Lung (tissue), 12 donors: Measurements from ENCODE around the gene LDLRAD4. TPM values are rescaled to one million over a fixed set of nuclear protein-coding genes. Genes with fewer than 3 reads are reported as not detected.

Source experiments
- ATAC-seq: fragments of 200-7000 bp; cut with Tn5 transposase; one replicate; pipeline ENCODE4 v1.9.1; 2020; ENCODE audit warnings: moderate number of reproducible peaks; ENCODE audit not compliant: insufficient read depth, low FRiP score
- DNase-seq, 3 donors: peaks; one replicate each; pipeline ENCODE4 v3.0.0-alpha.2; 2013 to 2017
- H3K27ac ChIP-seq, 2 donors: one replicate each; pipeline ENCODE4 v1.5.1; 2013; ENCODE audit warnings: mild to moderate bottlenecking in 2 of 2, moderate library complexity in 2 of 2, control low read depth in 1 of 2, inconsistent platforms in 1 of 2, low read depth in 1 of 2, low read length in 1 of 2
- H3K27me3 ChIP-seq, 3 donors: one replicate each; pipeline ENCODE4 v1.5.1; 2013; ENCODE audit warnings: low read length in 2 of 3; ENCODE audit not compliant: control insufficient read depth in 3 of 3, insufficient read depth in 3 of 3
- H3K36me3 ChIP-seq, 4 donors: one replicate each; pipeline ENCODE4 v1.5.1; 2013; ENCODE audit warnings: low read length in 4 of 4, mild to moderate bottlenecking in 1 of 4, moderate library complexity in 1 of 4; ENCODE audit not compliant: control insufficient read depth in 4 of 4, insufficient read depth in 4 of 4
- H3K4me1 ChIP-seq, 5 donors: one replicate each; pipeline ENCODE4 v1.5.1; 2013; ENCODE audit warnings: low read length in 5 of 5, mild to moderate bottlenecking in 2 of 5, moderate library complexity in 1 of 5; ENCODE audit not compliant: control insufficient read depth in 5 of 5, insufficient read depth in 5 of 5
- H3K4me3 ChIP-seq: one replicate; pipeline ENCODE4 v1.5.1; 2013; ENCODE audit warnings: mild to moderate bottlenecking, control low read depth, moderate library complexity
- H3K9ac ChIP-seq, 2 donors: one replicate each; pipeline ENCODE4 v1.5.1; 2013; ENCODE audit warnings: low read length in 2 of 2, control low read depth in 1 of 2; ENCODE audit not compliant: insufficient read depth in 1 of 2
- H3K9me3 ChIP-seq, 4 donors: one replicate each; pipeline ENCODE4 v1.5.1; 2013; ENCODE audit warnings: low read length in 3 of 4, mild to moderate bottlenecking in 1 of 4, moderate library complexity in 1 of 4; ENCODE audit not compliant: control insufficient read depth in 4 of 4, insufficient read depth in 3 of 4
- WGBS, 2 donors: extraction: QIAGEN DNeasy Blood & Tissue Kit; methylation state at CpG; one replicate each; pipeline ENCODE4 v1.1.7; 2013; 5-methylcytosine and 5-hydroxymethylcytosine counted together
- polyA plus RNA-seq, 2 donors: library from polyadenylated mRNA; stranded (reverse); fragments of 200-250 nt; gene quantifications; one replicate each; pipeline ENCODE4 v1.2.1, GENCODE V29; 2013
- total RNA-seq, 2 donors: library from RNA; depleted of rRNA in 1 of 2; stranded (reverse); fragments of >200 nt in 1 of 2; gene quantifications; one replicate each; pipeline ENCODE4 v1.2.1, GENCODE V29; 2014 to 2021
- TF ChIP-seq, protein P1 (sequence below): IDR thresholded peaks from 2 replicates; pipeline ENCODE4 v1.5.1; 2012; ENCODE audit warnings: mild to moderate bottlenecking; ENCODE audit errors: control extremely low read depth, extremely low read depth
- donor health status: control.
- donor health status: control.
- donor health status: Bipolar disorder and iron deficiency.
- donor health status: healthy.
- donor health status: DM: yes; HTN: yes; CAD: no.

Gene LDLRAD4
- total and polyA plus RNA-seq, 4 donors: 3.2 to 62.4 (median 19.9) TPM

DNA sequence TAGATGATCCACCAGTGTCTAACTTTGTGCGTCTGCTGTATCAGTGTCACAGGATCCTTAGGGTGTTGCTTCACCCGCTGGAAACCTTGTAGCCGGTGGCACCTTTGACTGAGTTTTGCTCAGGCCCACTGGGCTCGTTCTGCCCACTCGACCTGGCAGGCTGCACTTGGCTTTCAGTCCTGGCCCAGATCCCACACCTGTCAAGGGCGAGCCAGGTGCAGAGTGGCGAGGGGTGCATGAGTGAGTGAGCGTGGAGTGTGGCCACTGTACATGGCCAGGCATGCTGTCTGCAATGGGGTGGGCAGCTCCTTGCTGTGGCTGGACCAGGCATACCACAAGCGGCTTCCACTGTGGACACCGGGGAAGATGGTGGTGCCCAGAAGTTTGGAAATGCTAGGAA lies 328.8 kb downstream of the LDLRAD4 start:
- Histone ChIP-seq H3K4me3 (no peak overlapping the region), H3K4me1 (peaks cover 0 to 41% (median 14%) of the 10 kb centered on the region in 5 donors), H3K36me3 (no peaks in the 10 kb centered on the region), H3K27me3 (no peaks in the 10 kb centered on the region), H3K9ac (no peak overlapping the region), H3K27ac (no peak overlapping the region), H3K9me3 (no peaks in the 10 kb centered on the region)
- TF ChIP-seq, protein P1, sequence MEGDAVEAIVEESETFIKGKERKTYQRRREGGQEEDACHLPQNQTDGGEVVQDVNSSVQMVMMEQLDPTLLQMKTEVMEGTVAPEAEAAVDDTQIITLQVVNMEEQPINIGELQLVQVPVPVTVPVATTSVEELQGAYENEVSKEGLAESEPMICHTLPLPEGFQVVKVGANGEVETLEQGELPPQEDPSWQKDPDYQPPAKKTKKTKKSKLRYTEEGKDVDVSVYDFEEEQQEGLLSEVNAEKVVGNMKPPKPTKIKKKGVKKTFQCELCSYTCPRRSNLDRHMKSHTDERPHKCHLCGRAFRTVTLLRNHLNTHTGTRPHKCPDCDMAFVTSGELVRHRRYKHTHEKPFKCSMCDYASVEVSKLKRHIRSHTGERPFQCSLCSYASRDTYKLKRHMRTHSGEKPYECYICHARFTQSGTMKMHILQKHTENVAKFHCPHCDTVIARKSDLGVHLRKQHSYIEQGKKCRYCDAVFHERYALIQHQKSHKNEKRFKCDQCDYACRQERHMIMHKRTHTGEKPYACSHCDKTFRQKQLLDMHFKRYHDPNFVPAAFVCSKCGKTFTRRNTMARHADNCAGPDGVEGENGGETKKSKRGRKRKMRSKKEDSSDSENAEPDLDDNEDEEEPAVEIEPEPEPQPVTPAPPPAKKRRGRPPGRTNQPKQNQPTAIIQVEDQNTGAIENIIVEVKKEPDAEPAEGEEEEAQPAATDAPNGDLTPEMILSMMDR: no peak
- no peak for ATAC-seq
- DNase-seq: no peak
- WGBS, 2 donors: 84 to 93% methylated on average over 10 of the region's 10 CpGs

DNA sequence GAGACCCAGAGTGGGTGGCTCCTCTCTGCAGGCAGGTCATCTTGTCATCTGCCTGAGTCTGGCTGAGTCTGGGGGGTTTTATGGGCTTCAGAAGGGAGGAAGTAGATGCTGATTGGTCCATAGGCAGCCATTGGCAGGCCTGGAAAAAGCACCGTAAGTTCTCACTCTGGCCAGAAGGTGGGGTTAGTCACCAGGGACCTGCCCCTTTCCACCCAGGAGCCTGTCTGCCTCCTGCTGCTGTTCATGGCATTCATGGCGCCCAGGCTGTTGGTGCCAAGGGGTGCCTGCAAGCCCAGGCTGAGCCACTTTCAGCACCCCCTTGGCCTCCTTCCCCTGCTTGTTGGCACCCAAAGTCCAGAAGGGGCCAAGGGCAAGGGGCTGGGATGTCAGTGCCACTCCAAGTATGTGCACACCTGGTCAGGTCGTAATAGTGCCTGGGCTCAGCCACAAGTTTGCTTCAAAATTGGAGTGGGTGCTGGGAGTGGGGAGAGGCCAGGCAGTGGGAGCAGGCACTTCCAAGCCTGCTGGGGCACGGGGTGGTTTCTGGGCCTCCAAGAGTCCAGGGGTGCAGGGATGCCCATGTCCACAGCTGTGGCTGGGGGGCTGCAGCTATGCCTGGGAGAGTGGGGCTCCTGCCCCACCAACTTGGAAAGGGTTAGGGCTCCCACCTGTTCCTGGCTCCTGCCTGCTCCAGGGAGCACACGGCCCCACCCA lies 329.7 kb downstream of the LDLRAD4 start:
- TF ChIP-seq, protein P1: no peak
- no peak for ATAC-seq

DNA sequence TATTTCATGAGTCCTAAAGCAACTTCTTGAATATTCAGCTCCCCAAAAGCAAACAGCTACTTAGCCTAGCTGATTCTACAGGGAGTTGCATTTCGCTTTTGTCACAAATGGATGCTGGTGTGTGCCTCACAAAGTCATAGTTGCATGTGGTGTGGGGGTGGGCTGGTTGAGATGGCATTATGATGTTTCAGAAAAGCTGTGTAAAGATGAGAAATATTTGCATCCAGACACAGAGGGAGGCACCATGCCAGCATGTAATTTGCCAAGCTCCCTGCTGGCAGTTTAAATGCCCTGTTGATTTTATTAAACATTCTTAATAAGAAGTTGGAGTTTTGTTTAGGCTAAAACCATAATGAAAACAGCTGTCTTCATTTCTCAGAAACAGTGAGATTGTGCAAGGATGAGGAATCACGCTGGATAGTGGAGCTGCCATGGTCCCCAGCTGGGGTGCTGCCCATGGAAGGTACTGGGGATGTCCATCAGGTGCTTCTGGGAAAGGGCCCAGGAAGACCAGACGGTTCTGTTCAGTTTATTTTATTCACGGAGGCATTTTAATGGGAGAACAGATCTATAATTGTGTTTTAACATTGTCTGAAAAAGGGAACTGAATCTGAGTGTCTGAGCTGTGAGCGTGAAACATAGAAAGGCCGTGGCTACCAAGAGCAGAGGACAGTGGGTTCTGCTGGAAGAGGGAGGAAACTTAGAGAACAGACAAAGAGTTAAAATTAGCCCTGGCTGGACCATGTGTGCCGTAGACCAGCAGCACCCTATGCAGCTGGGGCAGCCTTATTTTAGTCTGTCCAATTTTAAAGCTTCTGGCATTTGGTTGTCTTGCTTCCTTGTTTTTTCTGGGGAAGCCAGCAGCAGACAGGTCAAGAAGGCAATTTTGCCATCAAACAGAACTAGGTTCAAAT lies 330.7 kb downstream of the LDLRAD4 start:
- peak; percentile 12 for ATAC-seq
- 40 to 62% methylated on average over 7 of the region's 7 CpGs for WGBS, 2 donors
- TF ChIP-seq, protein P1: no peak
- DNase-seq: peak; percentile 46 to 74 (median 72)
- Histone ChIP-seq H3K4me1 (peaks cover 0 to 41% (median 14%) of the 10 kb centered on the region in 5 donors), H3K9me3 (no peaks in the 10 kb centered on the region), H3K9ac (no peak overlapping the region), H3K27ac (no peak overlapping the region), H3K36me3 (no peaks in the 10 kb centered on the region), H3K4me3 (no peak overlapping the region), H3K27me3 (no peaks in the 10 kb centered on the region)

More for the DNA sequence above, 329.7 kb downstream of the LDLRAD4 start:
- H3K27me3 ChIP-seq: no peaks in the 10 kb centered on the region
- DNase-seq: no peak
- H3K4me3 ChIP-seq: no peak overlapping the region
- 95 to 97% methylated on average over 5 of the region's 5 CpGs for WGBS, 2 donors
- H3K9me3 ChIP-seq: no peaks in the 10 kb centered on the region
- H3K27ac ChIP-seq: no peak overlapping the region
- no peak overlapping the region for H3K9ac ChIP-seq
- H3K36me3 ChIP-seq: no peaks in the 10 kb centered on the region
- H3K4me1 ChIP-seq: peaks cover 0 to 41% (median 14%) of the 10 kb centered on the region in 5 donors
